Measurements from ENCODE around the gene EIF3D. TPM values are rescaled to one million over a fixed set of nuclear protein-coding genes. Genes with fewer than 3 reads are reported as not detected.
A peak's percentile ranks its signal among the peaks of the same experiment; 100 is the strongest.

EIF3D gene
- total RNA-seq, 1 donor from 2014 or later, result 133 TPM

DNA sequence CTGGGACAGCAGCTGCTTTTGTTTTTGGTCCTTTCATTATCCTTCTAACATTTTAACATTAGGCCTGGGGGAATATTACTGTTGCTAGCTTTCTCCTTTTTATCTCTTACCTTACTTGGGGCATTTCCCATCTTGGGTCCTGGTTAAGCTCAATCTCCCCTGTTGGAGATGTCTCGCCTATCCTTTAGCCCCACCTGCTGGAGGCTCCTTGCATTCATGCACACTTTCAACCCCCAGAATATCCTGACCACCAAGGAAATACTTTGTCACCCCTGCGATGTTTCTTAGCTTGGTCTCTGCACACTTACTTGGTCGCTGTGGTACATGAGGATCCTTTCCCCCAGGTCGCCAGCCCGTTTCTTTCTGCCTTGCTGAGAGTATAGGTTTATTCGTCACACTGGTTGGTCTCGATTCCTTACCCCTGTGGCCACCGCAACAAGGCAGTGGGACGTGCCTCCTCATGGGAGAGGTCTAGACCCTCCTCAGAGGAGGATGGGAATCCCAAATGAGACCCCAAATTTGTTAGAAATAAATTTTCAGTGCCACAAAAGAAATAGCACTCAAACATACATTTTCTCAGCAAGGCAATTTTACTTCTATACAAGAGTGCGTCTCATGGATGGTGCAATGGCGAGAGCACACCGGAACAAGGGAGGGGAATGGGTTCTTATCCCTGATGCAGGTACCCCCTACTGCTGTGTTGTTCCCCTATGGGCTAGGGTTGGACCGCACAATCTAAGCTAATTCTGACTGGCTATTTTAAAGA lies 42.2 kb downstream of the EIF3D start:
- Histone ChIP-seq H3K36me3 (peaks cover 17% of the 10 kb centered on the region), H3K4me3 (no peak overlapping the region), H3K27ac (no peak overlapping the region), H3K4me1 (peaks cover 7% of the 10 kb centered on the region), H3K27me3 (ENCODE audit: low read depth) (no peaks in the 10 kb centered on the region), H3K9me3 (no peaks in the 10 kb centered on the region)
- intact Hi-C loops (cut with DNase I), result no loop called here
- DNase-seq (no peak), ATAC-seq (no peak)
- TF ChIP-seq, protein P1, sequence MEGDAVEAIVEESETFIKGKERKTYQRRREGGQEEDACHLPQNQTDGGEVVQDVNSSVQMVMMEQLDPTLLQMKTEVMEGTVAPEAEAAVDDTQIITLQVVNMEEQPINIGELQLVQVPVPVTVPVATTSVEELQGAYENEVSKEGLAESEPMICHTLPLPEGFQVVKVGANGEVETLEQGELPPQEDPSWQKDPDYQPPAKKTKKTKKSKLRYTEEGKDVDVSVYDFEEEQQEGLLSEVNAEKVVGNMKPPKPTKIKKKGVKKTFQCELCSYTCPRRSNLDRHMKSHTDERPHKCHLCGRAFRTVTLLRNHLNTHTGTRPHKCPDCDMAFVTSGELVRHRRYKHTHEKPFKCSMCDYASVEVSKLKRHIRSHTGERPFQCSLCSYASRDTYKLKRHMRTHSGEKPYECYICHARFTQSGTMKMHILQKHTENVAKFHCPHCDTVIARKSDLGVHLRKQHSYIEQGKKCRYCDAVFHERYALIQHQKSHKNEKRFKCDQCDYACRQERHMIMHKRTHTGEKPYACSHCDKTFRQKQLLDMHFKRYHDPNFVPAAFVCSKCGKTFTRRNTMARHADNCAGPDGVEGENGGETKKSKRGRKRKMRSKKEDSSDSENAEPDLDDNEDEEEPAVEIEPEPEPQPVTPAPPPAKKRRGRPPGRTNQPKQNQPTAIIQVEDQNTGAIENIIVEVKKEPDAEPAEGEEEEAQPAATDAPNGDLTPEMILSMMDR (IDR thresholded peaks at IDR 0.05), result peak; percentile 60

DNA sequence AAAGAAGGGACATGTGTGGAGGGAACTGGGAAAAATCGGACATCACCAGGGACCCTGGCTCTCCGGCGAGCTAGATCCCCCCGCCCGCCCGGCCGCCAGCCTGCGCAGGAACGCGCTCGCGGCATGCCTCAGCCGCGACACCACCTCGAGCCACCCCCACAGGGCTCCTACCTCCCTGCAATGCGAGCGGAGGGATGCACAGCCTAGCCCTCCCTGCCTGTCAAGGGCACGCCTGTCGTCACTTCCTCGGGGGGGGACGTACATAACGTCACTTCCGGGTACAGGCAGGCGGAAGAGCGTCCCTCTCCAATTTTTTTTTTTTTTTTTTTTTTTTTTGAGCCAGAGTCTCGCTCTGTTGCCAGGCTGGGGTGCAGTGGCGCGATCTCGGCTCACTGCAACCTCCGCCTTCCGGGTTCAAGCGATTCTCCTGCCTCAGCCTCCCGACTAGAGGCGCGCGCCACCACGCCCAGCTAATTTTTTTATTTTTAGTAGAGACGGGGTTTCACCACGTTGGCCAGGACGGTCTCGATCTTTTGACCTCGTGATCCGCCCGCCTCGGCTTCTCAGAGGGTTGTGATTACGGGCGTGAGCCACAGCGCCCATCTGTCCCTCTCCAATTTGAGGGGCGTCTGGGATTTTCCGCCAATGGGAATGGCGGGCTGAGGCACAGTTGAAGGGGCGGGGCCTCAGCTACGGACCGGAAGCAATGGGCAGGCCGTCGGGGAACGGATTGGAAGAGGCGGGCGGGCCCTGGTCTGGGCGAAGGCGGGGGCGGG lies 47.4 kb downstream of the EIF3D start, which contains the start of gene TXN2:
Gene TXN2, minus strand, starts transcription at position 248 of the 776 bp plus-strand sequence. CDS start 803 bp downstream, outside the sequence.
- intact Hi-C loops (cut with DNase I), result no loop called here
- H3K36me3 ChIP-seq, result peaks cover 39% of the 10 kb centered on the region
- peak within 1 kb of the TSS; percentile 87 for H3K4me3 ChIP-seq
- ATAC-seq (peak; percentile 97), DNase-seq (peak; percentile 98)
- H3K27me3 ChIP-seq (ENCODE audit: low read depth), result no peaks in the 10 kb centered on the region
- TF ChIP-seq, protein P1 (IDR thresholded peaks at IDR 0.05), result no peak
- H3K27ac ChIP-seq, result peak within 1 kb of the TSS; percentile 99
- peaks cover 18% of the 10 kb centered on the region for H3K4me1 ChIP-seq
- no peaks in the 10 kb centered on the region for H3K9me3 ChIP-seq

DNA sequence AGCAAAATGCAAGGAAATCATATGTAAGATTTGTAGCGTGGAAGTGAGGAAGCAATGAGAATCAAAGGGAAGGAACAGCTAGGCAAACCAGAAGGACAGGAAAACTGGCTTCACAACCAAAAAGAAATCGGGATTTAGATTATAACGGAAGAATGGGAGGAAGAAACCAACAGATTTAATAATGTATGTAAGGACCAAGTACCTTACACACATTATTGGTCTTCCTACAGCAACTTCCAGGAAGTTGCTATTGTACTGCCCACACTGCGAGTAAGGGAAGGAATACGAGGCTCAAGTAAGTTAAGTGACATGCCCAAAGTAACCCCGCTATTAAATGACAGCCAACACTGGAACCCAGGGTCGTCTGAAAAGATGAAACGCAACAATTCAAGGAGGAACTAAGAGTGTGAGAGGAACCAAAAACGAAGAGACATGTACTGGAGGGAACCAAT lies 48.0 kb downstream of the EIF3D start:
- TF ChIP-seq, protein P1 (IDR thresholded peaks at IDR 0.05), result no peak
- Histone ChIP-seq H3K4me1 (peaks cover 18% of the 10 kb centered on the region), H3K27ac (peak overlapping the region; percentile 99), H3K27me3 (ENCODE audit: low read depth) (no peaks in the 10 kb centered on the region), H3K36me3 (peaks cover 46% of the 10 kb centered on the region), H3K4me3 (peak overlapping the region; percentile 87), H3K9me3 (no peaks in the 10 kb centered on the region)
- DNase-seq (no peak), ATAC-seq (no peak)
- intact Hi-C loops (cut with DNase I), result no loop called here

DNA sequence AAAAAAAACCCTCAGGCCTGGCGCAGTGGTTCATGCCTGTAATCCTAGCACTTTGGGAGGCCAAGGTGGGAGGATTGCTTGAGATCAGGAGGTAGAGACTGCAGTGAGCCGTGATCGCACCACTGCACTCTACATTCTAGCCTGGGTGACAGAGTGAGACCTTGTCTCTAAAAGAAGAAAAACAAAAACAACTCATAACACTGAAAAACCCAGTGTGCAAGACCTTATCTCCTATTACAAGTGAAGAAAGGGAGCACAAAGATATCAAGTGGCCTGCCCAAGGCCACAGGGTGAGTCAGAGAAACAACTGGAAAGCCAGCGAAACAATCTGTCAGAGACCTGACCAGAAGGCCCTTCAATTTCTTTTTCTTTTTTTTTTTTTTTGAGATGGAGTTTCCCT lies 50.0 kb downstream of the EIF3D start:
- intact Hi-C loops (cut with DNase I), result loop anchor here (10.0 kb wide), 1 partner anchor 174 kb away; no protein-coding TSS in a partner anchor
- no peaks in the 10 kb centered on the region for H3K9me3 ChIP-seq
- peaks cover 23% of the 10 kb centered on the region for H3K4me1 ChIP-seq
- H3K36me3 ChIP-seq, result peaks cover 66% of the 10 kb centered on the region
- ATAC-seq (no peak), DNase-seq (no peak)
- no peak overlapping the region for H3K4me3 ChIP-seq
- H3K27me3 ChIP-seq (ENCODE audit: low read depth), result no peaks in the 10 kb centered on the region
- H3K27ac ChIP-seq, result no peak overlapping the region
- TF ChIP-seq, protein P1 (IDR thresholded peaks at IDR 0.05), result no peak

DNA sequence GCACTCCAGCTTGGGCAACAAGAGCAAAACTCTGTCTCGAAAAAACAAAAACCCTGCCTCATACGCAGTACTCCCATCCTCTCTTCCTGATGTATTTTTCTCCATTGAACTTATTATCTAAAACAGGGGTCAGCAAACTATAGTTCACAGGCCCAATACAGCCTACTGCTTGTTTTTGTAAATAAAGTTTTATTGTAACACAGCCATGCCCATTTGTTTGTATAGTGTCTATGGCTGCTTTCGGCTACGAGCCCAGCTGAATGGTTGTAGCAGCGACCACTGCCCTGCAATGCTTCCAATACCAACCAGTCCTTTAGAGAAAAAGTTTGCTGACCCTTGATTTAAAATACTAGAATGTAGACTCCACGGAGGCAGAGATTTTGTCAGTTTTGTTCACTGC lies 53.6 kb downstream of the EIF3D start:
- no peak for ATAC-seq
- H3K27ac ChIP-seq, result no peak overlapping the region
- peaks cover 95% of the 10 kb centered on the region for H3K36me3 ChIP-seq

More for the DNA sequence above, 53.6 kb downstream of the EIF3D start:
- Histone ChIP-seq H3K9me3 (no peaks in the 10 kb centered on the region), H3K4me3 (no peak overlapping the region), H3K4me1 (peaks cover 17% of the 10 kb centered on the region), H3K27me3 (ENCODE audit: low read depth) (no peaks in the 10 kb centered on the region)
- DNase-seq, result no peak
- TF ChIP-seq, protein P1 (IDR thresholded peaks at IDR 0.05), result no peak
- intact Hi-C loops (cut with DNase I), result loop anchor here (10.0 kb wide), 1 partner anchor 171 kb away; no protein-coding TSS in a partner anchor
